ENCODE data around the gene LRRC8C.
"Not testable (repeated sequence)": the region's sequence is repeated elsewhere in the genome, so short reads cannot be mapped to it uniquely, and the experiment has no call there.

The LRRC8C gene

DNA sequence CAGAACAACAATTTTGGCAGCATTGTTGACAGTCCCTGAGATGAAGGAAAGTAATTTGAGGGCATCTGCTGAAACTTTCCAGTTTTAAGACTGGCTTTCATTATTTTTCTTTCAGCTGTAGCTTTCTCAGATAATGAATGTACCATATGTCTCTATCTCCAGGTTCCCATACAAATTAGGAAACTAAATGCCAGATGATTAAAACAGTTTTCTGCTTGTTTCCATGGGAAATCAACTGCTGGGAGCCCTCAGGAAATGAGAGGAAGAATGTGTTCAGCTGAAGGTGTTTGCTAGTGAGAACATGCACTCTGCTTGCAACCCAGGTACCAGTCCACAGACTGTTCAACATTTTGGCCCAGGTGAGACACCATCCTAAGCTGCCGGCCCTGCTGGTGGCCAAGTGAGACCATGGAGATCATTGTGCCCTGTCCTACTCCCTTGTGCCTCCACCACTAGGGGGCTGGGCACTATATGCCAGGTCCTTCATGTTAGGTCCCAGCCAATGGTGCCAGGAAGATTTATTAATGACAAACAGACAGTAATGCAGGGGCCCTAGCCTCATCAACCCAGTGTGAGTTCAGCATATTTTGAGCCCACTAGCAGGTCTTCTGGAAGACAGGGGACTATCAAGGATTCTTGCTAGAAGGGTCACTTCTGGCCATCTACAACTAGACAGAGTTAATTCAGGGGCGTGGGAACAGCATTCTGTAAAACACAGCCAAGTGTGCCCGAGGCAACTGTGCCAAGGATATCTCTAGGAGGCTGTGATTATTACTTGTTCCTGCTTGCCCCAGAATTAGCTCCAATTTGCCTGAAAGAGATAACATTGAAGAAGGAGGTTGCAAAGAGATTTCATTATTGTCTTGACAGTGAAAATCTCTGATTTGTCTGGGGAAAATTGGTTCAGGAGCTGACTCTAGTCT, 17.0 kb upstream of the LRRC8C start:
- Mint-ChIP-seq H3K9me3 (peaks cover 16% of the 10 kb centered on the region), H3K27me3 (no peaks in the 10 kb centered on the region), H3K4me3 (no peak overlapping the region), H3K27ac (no peak overlapping the region), H3K4me1 (ENCODE audit: low read depth) (peaks cover 88% of the 10 kb centered on the region), H3K36me3 (ENCODE audit: low read depth) (peaks cover 58% of the 10 kb centered on the region)
- DNase-seq = no peak

DNA sequence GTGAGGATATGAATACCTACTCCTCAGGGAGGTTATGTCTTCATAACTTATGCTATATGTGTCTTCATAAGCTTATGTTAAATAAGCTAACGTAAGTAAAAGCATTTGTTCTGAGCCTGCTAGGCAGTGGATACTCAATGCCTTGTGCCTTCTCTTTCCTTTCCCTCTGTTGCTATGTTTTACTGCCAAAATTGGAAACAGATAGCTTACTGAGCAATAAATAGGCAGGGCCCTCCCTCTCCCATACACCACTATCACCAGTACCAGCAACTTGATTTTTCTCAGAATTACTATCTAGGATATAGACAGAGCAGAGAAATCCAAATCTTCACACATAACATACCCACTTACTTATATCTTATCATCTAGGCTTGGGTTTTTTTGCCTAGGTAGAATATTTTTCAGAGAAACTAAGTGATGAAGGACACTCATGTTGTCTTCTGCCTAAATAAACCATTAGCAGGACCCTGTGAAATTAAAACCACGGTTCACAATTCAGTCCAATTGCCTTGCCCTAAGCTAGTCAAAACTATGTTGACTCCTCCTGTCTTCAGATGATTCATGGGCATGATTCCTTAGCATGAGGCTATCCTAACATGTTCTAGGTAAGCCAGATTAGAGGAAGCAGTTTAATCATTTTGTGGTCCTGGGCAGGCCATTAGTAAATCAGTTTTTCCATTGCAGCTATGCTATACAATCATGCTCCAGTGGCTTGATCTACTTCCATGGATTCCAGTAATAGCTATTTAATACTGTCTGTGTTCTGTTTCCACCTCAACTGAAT, 15.9 kb upstream of the LRRC8C start:
- DNase-seq = no peak
- Mint-ChIP-seq H3K9me3 (peaks cover 16% of the 10 kb centered on the region), H3K36me3 (ENCODE audit: low read depth) (peaks cover 65% of the 10 kb centered on the region), H3K4me1 (ENCODE audit: low read depth) (peaks cover 88% of the 10 kb centered on the region), H3K27me3 (no peaks in the 10 kb centered on the region), H3K27ac (no peak overlapping the region), H3K4me3 (no peak overlapping the region)

DNA sequence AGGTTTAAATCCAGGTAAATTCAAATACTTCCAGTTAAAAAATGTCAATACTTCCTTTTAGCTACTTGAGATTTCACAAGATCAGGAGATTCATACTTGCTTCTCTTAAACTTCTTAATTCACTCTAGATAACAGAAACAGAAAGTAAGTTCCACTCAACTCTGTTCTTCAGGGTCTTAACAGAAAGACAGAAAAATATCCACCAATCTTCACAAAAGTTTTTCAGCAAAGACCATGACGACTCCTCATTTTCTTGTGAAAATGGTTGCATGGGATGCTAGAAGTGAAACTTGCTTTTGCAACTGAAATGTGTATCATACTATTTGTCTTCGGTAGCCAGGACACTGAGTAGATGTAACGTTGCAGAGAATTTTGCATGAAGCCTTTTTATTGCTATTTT, 12.3 kb upstream of the LRRC8C start:
- H3K27ac Mint-ChIP-seq = peak overlapping the region; percentile 76
- no peaks in the 10 kb centered on the region for H3K27me3 Mint-ChIP-seq
- peaks cover 62% of the 10 kb centered on the region for H3K36me3 Mint-ChIP-seq (ENCODE audit: low read depth)
- H3K9me3 Mint-ChIP-seq = peaks cover 16% of the 10 kb centered on the region
- no peak for DNase-seq
- peak overlapping the region; percentile 63 for H3K4me3 Mint-ChIP-seq
- peaks cover 74% of the 10 kb centered on the region for H3K4me1 Mint-ChIP-seq (ENCODE audit: low read depth)

DNA sequence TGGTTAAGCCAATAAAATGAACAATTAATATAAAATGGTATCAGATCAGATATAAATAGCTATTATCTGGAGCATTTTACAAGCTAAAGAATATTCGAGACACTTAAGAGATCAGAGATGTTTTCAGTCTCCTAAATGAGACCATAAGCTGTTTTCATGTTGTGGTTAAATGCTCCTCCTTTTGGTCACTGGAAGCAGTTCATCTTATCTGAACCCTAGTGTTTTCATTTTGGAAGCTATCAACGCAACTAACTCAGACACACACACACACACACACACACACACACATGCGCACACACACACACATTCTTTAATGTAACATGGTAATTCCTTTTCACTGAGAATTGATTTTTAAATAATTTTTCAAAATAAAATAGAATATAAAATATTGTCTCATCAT, 10.0 kb upstream of the LRRC8C start:
- DNase-seq = no peak
- Mint-ChIP-seq H3K4me1 (ENCODE audit: low read depth) (peaks cover 71% of the 10 kb centered on the region), H3K27me3 (no peaks in the 10 kb centered on the region), H3K4me3 (no peak overlapping the region), H3K36me3 (ENCODE audit: low read depth) (peaks cover 47% of the 10 kb centered on the region), H3K27ac (peak overlapping the region; percentile 38), H3K9me3 (peaks cover 4% of the 10 kb centered on the region)

DNA sequence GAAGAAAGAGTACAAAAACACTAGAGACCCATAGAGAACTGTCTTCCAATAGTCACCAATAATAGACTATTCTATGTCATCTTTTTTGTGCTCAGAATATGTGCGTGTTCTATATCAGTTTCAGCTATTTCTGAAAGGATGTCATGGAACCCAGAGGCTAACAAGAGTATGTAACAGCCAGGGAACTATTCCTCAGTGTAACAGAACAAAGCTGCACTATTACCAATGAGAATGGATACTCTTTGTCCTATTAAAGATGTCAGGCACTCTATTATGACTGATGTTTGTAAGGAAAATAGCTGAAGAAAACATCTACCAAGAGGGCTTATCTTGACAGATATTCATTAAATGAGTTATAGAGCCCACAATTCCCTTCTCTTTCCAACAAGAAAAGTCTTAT, 8.6 kb upstream of the LRRC8C start:
- no peak for DNase-seq
- H3K27ac Mint-ChIP-seq = no peak overlapping the region
- peaks cover 75% of the 10 kb centered on the region for H3K4me1 Mint-ChIP-seq (ENCODE audit: low read depth)
- H3K9me3 Mint-ChIP-seq = no peaks in the 10 kb centered on the region
- H3K4me3 Mint-ChIP-seq = no peak overlapping the region
- H3K27me3 Mint-ChIP-seq = no peaks in the 10 kb centered on the region
- peaks cover 46% of the 10 kb centered on the region for H3K36me3 Mint-ChIP-seq (ENCODE audit: low read depth)

DNA sequence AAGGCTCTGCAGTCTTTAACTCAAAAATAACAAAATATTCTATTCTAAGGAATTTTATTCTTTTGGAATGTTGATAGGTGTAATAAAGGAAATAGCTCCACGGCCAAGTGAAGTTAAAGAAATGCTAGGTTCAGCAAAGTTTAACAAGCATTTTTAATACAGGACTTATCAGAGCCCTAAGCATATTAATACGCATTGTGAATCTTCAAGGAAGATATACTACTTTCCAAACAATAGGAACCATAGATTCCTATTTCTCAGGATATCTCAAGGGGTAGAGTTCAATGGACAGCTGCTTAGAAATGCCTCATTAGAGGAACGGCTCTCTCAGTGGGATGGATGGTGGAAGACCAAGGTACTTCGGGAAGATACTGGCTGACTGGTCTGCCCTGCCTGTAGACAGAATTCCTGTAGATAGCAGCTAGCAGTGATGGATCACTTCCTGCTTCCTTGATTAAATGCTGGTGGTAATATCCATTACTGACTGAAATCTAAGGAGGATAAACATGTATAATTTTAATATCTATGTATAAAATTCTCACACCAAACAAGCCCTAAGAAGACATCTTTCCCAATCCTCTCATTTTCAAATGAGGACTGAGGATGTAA, 8.1 kb upstream of the LRRC8C start:
- Mint-ChIP-seq H3K4me1 (ENCODE audit: low read depth) (peaks cover 77% of the 10 kb centered on the region), H3K4me3 (no peak overlapping the region), H3K36me3 (ENCODE audit: low read depth) (peaks cover 49% of the 10 kb centered on the region), H3K9me3 (no peaks in the 10 kb centered on the region), H3K27me3 (no peaks in the 10 kb centered on the region), H3K27ac (no peak overlapping the region)
- no peak for DNase-seq

DNA sequence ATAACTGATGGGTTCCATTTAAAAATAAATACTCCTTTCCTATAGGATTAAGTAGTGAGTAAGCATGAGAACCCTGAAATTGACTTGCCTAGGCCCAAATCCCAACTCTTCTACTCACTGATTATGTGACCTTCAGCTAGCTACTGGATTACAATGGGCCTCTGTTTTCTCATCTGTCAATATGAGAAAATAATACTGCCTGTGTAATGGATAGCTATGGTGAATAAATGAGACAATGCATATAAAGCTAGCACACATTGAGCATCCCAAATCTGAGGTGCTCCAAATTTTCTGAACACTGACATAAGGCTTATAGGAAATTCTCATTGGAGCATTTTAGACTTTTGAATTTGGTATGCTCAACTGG, 5.3 kb upstream of the LRRC8C start:
- peak overlapping the region; percentile 23 for H3K4me3 Mint-ChIP-seq
- no peaks in the 10 kb centered on the region for H3K9me3 Mint-ChIP-seq
- H3K4me1 Mint-ChIP-seq (ENCODE audit: low read depth) = peaks cover 82% of the 10 kb centered on the region
- no peaks in the 10 kb centered on the region for H3K27me3 Mint-ChIP-seq
- H3K27ac Mint-ChIP-seq = peak overlapping the region; percentile 74
- H3K36me3 Mint-ChIP-seq (ENCODE audit: low read depth) = peaks cover 51% of the 10 kb centered on the region
- no peak for DNase-seq

DNA sequence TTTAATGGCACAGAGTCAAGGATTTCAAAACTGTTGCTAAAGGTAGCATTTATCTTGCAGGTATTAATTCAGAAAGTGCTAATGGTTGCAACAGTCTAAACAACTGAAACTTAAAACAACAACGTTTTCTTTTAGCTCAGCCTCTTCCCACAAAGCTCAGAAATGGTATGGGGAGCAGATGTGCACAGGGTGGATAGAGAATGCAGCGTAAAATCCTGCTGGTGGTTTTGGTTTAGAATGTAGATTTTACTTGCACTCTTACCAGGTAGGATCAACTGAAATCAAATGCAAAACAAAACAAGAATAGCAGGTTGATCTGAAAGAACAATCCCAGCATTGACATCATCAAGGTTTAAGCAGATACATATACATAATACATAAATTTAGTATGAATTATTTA, 3.8 kb upstream of the LRRC8C start:
- no peak for DNase-seq
- no peaks in the 10 kb centered on the region for H3K27me3 Mint-ChIP-seq
- H3K4me1 Mint-ChIP-seq (ENCODE audit: low read depth) = peaks cover 71% of the 10 kb centered on the region
- peak overlapping the region; percentile 74 for H3K27ac Mint-ChIP-seq
- no peaks in the 10 kb centered on the region for H3K9me3 Mint-ChIP-seq
- H3K4me3 Mint-ChIP-seq = no peak overlapping the region
- peaks cover 57% of the 10 kb centered on the region for H3K36me3 Mint-ChIP-seq (ENCODE audit: low read depth)

DNA sequence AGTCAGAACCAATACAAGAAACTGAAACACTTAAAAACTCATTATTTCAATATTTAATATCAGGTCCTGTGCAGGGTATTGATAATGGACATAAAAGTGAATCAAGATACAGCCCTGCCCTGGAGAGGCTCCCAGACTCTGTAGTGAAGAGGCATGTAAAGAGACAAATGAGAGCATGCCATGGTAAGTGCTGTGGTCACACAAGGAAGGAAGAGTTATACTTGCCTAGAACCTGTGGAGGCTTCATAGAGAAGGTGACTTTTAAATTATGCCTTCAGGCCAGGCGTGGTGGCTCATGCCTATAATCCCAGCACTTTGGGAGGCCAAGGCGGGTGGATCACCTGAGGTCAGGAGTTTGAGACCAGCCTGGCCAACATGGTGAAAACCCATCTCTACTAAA, 3.3 kb upstream of the LRRC8C start:
- H3K9me3 Mint-ChIP-seq, DNase-seq, H3K27me3 Mint-ChIP-seq: not testable (repeated sequence)
- Mint-ChIP-seq H3K4me1 (ENCODE audit: low read depth) (peaks cover 72% of the 10 kb centered on the region), H3K27ac (peak overlapping the region; percentile 67), H3K4me3 (peak overlapping the region; percentile 26), H3K36me3 (ENCODE audit: low read depth) (peaks cover 62% of the 10 kb centered on the region)

DNA sequence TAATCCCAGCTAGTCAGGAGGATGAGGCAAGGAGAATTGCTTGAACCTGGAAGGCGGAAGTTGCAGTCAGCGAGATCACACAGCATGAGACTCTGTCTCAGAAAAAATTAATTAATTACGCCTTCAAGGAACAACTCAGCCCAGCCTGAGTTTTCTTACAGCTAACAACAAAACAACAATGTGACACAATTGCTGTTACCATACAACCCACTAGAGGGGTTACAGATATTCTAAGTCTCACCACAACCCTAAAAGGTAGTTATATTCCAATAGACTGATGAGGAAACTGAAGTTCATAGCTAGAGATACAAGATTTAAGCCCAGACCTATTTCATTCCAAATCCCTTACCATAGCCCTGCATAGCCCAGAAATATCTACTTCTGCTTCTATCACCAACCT, 2.9 kb upstream of the LRRC8C start:
- Mint-ChIP-seq H3K27me3 (no peaks in the 10 kb centered on the region), H3K4me1 (ENCODE audit: low read depth) (peaks cover 73% of the 10 kb centered on the region), H3K4me3 (no peak overlapping the region), H3K27ac (peak overlapping the region; percentile 82), H3K36me3 (ENCODE audit: low read depth) (peaks cover 59% of the 10 kb centered on the region), H3K9me3 (no peaks in the 10 kb centered on the region)
- no peak for DNase-seq

DNA sequence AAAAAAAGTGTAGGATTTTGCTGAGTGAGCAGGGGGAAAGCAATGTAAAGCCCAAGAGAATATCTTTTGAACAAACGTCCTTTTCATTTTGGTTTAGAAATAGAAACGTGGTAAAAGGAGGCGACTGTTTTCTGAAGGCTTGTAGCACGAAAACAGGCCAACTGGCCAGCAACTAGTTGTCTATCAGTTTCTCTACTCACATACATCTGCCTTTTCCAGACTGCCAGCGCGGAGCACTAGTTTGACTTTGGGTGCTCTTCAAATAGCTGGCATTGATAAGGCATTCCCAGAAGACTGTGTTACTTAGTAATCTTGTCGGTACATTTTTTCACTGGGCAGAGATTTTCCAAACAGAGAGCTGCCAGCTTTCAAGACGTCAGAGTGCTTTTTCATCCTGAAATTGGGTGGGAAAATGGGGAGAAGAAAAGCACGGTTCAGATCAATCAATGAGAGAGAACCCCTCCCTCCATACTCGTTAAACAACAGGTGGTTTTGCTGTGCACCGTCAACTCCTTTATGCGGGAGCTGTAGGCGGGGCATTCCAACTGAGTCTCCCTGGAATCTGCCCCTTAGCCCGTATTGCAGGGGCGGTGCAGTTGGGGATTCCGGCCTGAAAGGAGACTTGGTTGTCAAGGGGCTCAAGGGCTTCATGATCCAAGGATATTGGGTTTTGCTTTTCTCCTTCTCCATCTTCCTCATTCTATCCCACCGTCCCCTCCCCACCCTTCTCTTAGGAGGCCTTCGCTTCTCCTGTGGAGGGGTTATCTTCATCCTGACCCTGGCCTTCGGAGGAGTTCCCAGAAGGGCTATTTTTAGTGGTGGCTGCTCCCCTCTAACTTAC, 884 bp upstream of the LRRC8C start:
- no peaks in the 10 kb centered on the region for H3K9me3 Mint-ChIP-seq
- no peak for DNase-seq
- H3K4me3 Mint-ChIP-seq = peak overlapping the region; percentile 91
- peak overlapping the region; percentile 96 for H3K27ac Mint-ChIP-seq
- H3K4me1 Mint-ChIP-seq (ENCODE audit: low read depth) = peaks cover 72% of the 10 kb centered on the region
- peaks cover 63% of the 10 kb centered on the region for H3K36me3 Mint-ChIP-seq (ENCODE audit: low read depth)
- no peaks in the 10 kb centered on the region for H3K27me3 Mint-ChIP-seq

DNA sequence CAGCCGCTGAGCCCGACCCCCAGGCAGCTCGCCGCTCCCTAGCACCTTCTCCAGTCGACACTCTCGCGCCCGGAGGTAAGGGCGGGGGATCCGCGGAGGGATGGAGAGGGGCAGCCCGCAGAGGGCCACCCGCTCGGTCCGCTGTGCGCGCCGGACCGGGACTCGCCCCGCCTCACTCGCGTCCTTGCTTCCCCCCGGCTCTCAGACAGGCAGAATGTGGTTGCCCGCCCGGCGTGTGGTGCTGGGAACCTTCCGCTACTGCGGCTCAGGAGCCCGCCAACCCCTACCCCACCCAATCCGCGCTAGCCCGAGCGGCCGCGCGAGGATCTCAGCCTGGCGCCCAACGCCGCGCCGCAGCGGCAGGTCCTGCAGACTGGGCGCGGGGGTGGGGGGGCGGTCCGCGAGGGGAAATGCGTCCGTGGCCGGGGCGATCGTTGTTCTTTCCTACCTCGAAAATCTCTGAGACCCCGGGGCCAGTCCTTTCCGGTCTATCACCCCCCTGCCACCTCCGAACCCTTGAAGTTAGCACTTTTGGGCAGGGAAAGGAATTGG, 404 bp downstream of the LRRC8C start:
- peaks cover 70% of the 10 kb centered on the region for H3K36me3 Mint-ChIP-seq (ENCODE audit: low read depth)
- peak; percentile 78 for DNase-seq
- H3K4me3 Mint-ChIP-seq = peak overlapping the region; percentile 91
- no peaks in the 10 kb centered on the region for H3K27me3 Mint-ChIP-seq
- H3K4me1 Mint-ChIP-seq (ENCODE audit: low read depth) = peaks cover 73% of the 10 kb centered on the region
- H3K27ac Mint-ChIP-seq = peak overlapping the region; percentile 93
- H3K9me3 Mint-ChIP-seq = no peaks in the 10 kb centered on the region

DNA sequence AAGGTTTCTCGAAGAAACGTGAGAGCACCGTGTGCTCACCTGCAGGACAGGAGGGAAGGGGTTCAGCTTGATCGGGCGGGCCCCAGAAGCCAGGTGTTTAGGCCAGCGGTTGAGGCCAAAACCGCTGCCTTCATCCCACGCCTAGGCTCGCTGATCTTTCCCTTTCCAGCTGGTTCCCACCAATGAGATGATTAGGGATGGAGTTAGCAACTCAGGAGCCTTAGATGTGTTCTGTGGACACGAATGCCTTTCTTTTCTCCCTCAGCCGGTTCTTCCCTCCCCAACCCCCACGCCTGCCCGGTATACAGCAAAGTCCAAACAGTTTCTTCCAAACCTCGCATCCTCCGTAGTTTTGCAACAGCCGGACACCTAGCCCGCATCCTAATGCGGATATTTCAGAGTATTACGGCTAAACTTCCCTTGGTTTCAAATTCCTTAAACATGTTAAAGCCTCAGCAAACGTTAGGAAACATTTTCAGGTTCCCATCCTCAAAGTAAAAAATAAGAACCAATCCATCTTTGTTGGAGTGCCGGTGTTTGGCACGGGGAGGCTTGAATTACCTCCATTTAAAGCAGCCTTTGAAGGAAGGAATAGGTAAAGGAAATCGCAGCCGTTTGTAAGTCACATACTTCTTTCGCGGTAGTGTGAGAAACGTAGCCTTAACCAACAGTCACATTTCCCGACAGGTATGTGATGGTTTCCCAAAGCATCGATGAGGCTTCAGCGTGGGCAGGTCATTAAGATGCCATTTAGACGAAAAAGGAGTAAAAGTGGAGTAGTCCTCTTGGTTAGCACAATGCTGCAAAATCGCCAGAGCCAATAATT, 1.1 kb downstream of the LRRC8C start:
- Mint-ChIP-seq H3K27me3 (no peaks in the 10 kb centered on the region), H3K4me3 (peak overlapping the region; percentile 91), H3K27ac (peak overlapping the region; percentile 93), H3K4me1 (ENCODE audit: low read depth) (peaks cover 70% of the 10 kb centered on the region), H3K36me3 (ENCODE audit: low read depth) (peaks cover 67% of the 10 kb centered on the region), H3K9me3 (no peaks in the 10 kb centered on the region)
- no peak for DNase-seq
